ENCODE data around the gene C16orf74.

The C16orf74 gene

DNA sequence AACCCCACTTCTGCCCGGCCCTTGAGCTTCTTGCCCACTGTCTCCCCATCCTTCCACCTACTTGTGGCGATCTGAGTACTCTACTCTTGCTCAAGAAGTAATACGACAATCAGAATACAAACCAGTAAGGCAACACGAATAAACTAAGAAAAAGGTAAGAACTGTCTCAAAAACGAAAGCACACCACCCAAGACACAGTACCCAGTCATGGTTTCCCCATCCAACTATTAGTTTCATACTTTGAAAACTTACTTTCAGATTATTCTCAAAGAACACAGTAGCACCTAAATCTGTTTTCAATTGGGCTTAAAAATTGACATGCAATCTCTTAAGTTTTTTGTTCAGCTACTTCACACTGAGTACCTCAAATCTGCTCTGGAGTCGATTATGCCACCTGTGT is 76.1 kb downstream of the C16orf74 start:
- Histone ChIP-seq H3K9ac (ENCODE audit: low read depth, low read length, poor library complexity) (no peak overlapping the region), H2AFZ (ENCODE audit: low read length) (no peak overlapping the region), H2BK5ac (ENCODE audit: low read length) (no peak overlapping the region), H4K8ac (ENCODE audit: low read depth, low read length) (no peak overlapping the region), H2AK5ac (ENCODE audit: low read depth, low read length) (no peak overlapping the region), H4K91ac (ENCODE audit: low read depth, low read length, poor library complexity) (no peak overlapping the region), H3K9me3 (replicated peaks in 1 of 2; ENCODE audit: control insufficient read depth in 2 of 2, insufficient read depth in 1 of 2, low read depth in 1 of 2, low read length in 2 of 2) (no peaks in the 10 kb centered on the region), H2BK12ac (ENCODE audit: low read length) (no peak overlapping the region), H3K14ac (ENCODE audit: low read length) (no peak overlapping the region), H3K27ac (replicated peaks; ENCODE audit: low read length) (no peak overlapping the region), H2BK120ac (ENCODE audit: low read depth, low read length) (no peak overlapping the region), H3K79me1 (ENCODE audit: low read depth, low read length) (peaks cover 2% of the 10 kb centered on the region), H3K36me3 (replicated peaks in 1 of 2; ENCODE audit: control insufficient read depth in 2 of 2, insufficient read depth in 2 of 2, low read length in 2 of 2) (peaks cover 42 to 98% of the 10 kb centered on the region in 2 donors), H3K18ac (ENCODE audit: low read length) (no peak overlapping the region), H3K27me3 (ENCODE audit: control insufficient read depth in 3 of 3, insufficient read depth in 3 of 3, low read depth in 1 of 3, low read length in 3 of 3) (no peaks in the 10 kb centered on the region), H3K4me2 (ENCODE audit: insufficient read depth, low read length, poor library complexity, severe bottlenecking) (no peak overlapping the region), H3K4ac (ENCODE audit: low read length) (no peak overlapping the region), H3K23ac (ENCODE audit: low read depth, low read length, poor library complexity) (no peak overlapping the region), H2BK15ac (ENCODE audit: low read length) (no peak overlapping the region), H3K4me3 (ENCODE audit: low read length in 2 of 2) (no peak overlapping the region), H3K4me1 (ENCODE audit: control insufficient read depth in 2 of 2, insufficient read depth in 1 of 2, low read depth in 1 of 2, low read length in 2 of 2) (no peaks in the 10 kb centered on the region)
- no peak for DNase-seq (ENCODE audit: low spot score)
- no CpG with 5 or more reads among the region's 6 CpGs for WGBS, 2 donors (ENCODE audit: extremely low coverage in 2 of 2, insufficient read length in 2 of 2, insufficient replicate concordance in 1 of 2)

DNA sequence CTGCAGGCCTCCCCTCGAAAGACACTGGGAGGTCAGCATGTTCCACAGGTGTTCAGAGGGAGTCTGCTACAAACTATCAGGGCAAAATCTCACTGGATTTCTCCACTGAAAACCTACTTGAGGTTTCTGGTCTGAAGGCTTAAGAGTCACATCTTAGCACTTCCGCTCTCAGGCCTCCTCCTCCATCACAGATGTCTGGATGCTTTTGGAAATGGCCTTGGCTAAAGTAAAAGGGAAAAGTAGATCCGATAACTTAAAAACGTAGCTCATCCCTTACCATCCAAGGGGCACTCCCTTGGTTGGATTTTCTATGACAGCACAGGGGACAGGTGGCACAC is 76.5 kb downstream of the C16orf74 start:
- H3K14ac ChIP-seq (ENCODE audit: low read length), result no peak overlapping the region
- no peak overlapping the region for H2BK5ac ChIP-seq (ENCODE audit: low read length)
- no peaks in the 10 kb centered on the region for H3K4me1 ChIP-seq (ENCODE audit: control insufficient read depth in 2 of 2, insufficient read depth in 1 of 2, low read depth in 1 of 2, low read length in 2 of 2)
- H3K4me2 ChIP-seq (ENCODE audit: insufficient read depth, low read length, poor library complexity, severe bottlenecking), result no peak overlapping the region
- no peak overlapping the region for H2BK120ac ChIP-seq (ENCODE audit: low read depth, low read length)
- H3K27ac ChIP-seq (replicated peaks; ENCODE audit: low read length), result no peak overlapping the region
- no peak overlapping the region for H4K8ac ChIP-seq (ENCODE audit: low read depth, low read length)
- no peak overlapping the region for H2BK12ac ChIP-seq (ENCODE audit: low read length)
- H3K18ac ChIP-seq (ENCODE audit: low read length), result no peak overlapping the region
- no peaks in the 10 kb centered on the region for H3K9me3 ChIP-seq (replicated peaks in 1 of 2; ENCODE audit: control insufficient read depth in 2 of 2, insufficient read depth in 1 of 2, low read depth in 1 of 2, low read length in 2 of 2)
- H2AFZ ChIP-seq (ENCODE audit: low read length), result no peak overlapping the region
- no peaks in the 10 kb centered on the region for H3K79me1 ChIP-seq (ENCODE audit: low read depth, low read length)
- H2BK15ac ChIP-seq (ENCODE audit: low read length), result no peak overlapping the region
- peaks cover 40 to 98% of the 10 kb centered on the region in 2 donors for H3K36me3 ChIP-seq (replicated peaks in 1 of 2; ENCODE audit: control insufficient read depth in 2 of 2, insufficient read depth in 2 of 2, low read length in 2 of 2)
- H3K27me3 ChIP-seq (ENCODE audit: control insufficient read depth in 3 of 3, insufficient read depth in 3 of 3, low read depth in 1 of 3, low read length in 3 of 3), result no peaks in the 10 kb centered on the region
- WGBS, 2 donors (ENCODE audit: extremely low coverage in 2 of 2, insufficient read length in 2 of 2, insufficient replicate concordance in 1 of 2), result no CpG with 5 or more reads among the region's 4 CpGs
- H3K23ac ChIP-seq (ENCODE audit: low read depth, low read length, poor library complexity), result no peak overlapping the region
- DNase-seq (ENCODE audit: low spot score), result no peak
- no peak overlapping the region for H2AK5ac ChIP-seq (ENCODE audit: low read depth, low read length)
- no peak overlapping the region for H4K91ac ChIP-seq (ENCODE audit: low read depth, low read length, poor library complexity)
- no peak overlapping the region for H3K4ac ChIP-seq (ENCODE audit: low read length)
- H3K9ac ChIP-seq (ENCODE audit: low read depth, low read length, poor library complexity), result no peak overlapping the region
- H3K4me3 ChIP-seq (ENCODE audit: low read length in 2 of 2), result no peak overlapping the region

DNA sequence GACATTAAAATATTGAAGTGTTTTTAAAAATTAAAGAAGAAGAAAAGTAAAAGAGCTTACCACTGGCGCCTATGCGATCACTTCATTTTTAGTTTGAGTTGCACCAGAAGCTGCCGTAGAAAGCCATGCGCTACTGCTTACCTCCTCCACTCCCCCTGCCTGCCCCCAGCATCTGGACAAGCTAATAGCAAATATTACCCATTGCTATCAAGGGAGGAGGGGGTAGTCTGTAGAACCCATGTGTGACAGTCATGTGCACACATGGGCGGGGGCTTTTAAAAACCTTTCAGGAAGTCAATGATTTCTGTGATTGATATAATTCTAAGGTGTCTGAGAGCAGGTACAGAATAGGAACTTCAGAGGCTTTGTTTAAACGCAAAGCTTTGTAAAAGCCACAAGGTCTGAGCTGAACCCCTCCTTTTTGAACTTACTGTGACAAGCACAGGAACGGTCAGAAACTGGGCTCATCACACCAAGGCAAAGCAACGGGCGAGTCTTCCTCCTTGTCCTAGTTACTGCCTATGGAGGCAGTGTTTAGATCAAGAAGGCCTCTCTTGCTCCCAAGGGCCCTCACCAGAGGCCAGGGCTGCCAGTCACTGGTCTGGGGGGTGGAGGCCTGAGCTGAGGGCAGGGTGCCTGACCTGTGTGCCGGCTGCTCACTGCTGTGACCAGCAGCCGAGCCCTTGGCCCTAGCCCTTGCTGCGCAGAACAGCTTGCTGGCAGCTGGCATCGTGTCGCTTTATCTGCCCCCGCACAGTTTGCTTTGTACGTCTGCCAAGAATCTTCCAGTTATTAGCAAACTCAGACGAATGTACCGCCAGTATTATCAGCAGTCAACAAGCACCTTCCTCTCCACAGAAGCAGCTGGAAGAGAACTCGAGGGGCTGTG is 77.1 kb downstream of the C16orf74 start:
- H2BK120ac ChIP-seq (ENCODE audit: low read depth, low read length), result no peak overlapping the region
- H3K4ac ChIP-seq (ENCODE audit: low read length), result no peak overlapping the region
- H3K4me3 ChIP-seq (ENCODE audit: low read length in 2 of 2), result no peak overlapping the region
- no peak overlapping the region for H2AFZ ChIP-seq (ENCODE audit: low read length)
- no peaks in the 10 kb centered on the region for H3K4me1 ChIP-seq (ENCODE audit: control insufficient read depth in 2 of 2, insufficient read depth in 1 of 2, low read depth in 1 of 2, low read length in 2 of 2)
- peak overlapping the region; percentile 39 for H3K9ac ChIP-seq (ENCODE audit: low read depth, low read length, poor library complexity)
- H2AK5ac ChIP-seq (ENCODE audit: low read depth, low read length), result no peak overlapping the region
- no peak overlapping the region for H3K4me2 ChIP-seq (ENCODE audit: insufficient read depth, low read length, poor library complexity, severe bottlenecking)
- H2BK15ac ChIP-seq (ENCODE audit: low read length), result no peak overlapping the region
- no peak overlapping the region for H3K18ac ChIP-seq (ENCODE audit: low read length)
- no peak overlapping the region for H3K27ac ChIP-seq (replicated peaks; ENCODE audit: low read length)
- no peak overlapping the region for H4K91ac ChIP-seq (ENCODE audit: low read depth, low read length, poor library complexity)
- no peak overlapping the region for H2BK12ac ChIP-seq (ENCODE audit: low read length)
- H3K9me3 ChIP-seq (replicated peaks in 1 of 2; ENCODE audit: control insufficient read depth in 2 of 2, insufficient read depth in 1 of 2, low read depth in 1 of 2, low read length in 2 of 2), result no peaks in the 10 kb centered on the region
- no peak overlapping the region for H4K8ac ChIP-seq (ENCODE audit: low read depth, low read length)
- no peak overlapping the region for H2BK5ac ChIP-seq (ENCODE audit: low read length)
- H3K14ac ChIP-seq (ENCODE audit: low read length), result no peak overlapping the region
- H3K27me3 ChIP-seq (ENCODE audit: control insufficient read depth in 3 of 3, insufficient read depth in 3 of 3, low read depth in 1 of 3, low read length in 3 of 3), result no peaks in the 10 kb centered on the region
- H3K23ac ChIP-seq (ENCODE audit: low read depth, low read length, poor library complexity), result no peak overlapping the region
- peaks cover 40 to 98% of the 10 kb centered on the region in 2 donors for H3K36me3 ChIP-seq (replicated peaks in 1 of 2; ENCODE audit: control insufficient read depth in 2 of 2, insufficient read depth in 2 of 2, low read length in 2 of 2)
- H3K79me1 ChIP-seq (ENCODE audit: low read depth, low read length), result no peaks in the 10 kb centered on the region
- no CpG with 5 or more reads among the region's 19 CpGs for WGBS, 2 donors (ENCODE audit: extremely low coverage in 2 of 2, insufficient read length in 2 of 2, insufficient replicate concordance in 1 of 2)
- no peak for DNase-seq (ENCODE audit: low spot score)

- no peak overlapping the region for H3K4ac ChIP-seq (ENCODE audit: low read length)
- no peaks in the 10 kb centered on the region for H3K9me3 ChIP-seq (replicated peaks in 1 of 2; ENCODE audit: control insufficient read depth in 2 of 2, insufficient read depth in 1 of 2, low read depth in 1 of 2, low read length in 2 of 2)
- no peak overlapping the region for H2AK5ac ChIP-seq (ENCODE audit: low read depth, low read length)
- no peak overlapping the region for H3K23ac ChIP-seq (ENCODE audit: low read depth, low read length, poor library complexity)
- H4K91ac ChIP-seq (ENCODE audit: low read depth, low read length, poor library complexity), result no peak overlapping the region
- no peaks in the 10 kb centered on the region for H3K79me1 ChIP-seq (ENCODE audit: low read depth, low read length)
- no peaks in the 10 kb centered on the region for H3K4me1 ChIP-seq (ENCODE audit: control insufficient read depth in 2 of 2, insufficient read depth in 1 of 2, low read depth in 1 of 2, low read length in 2 of 2)
- H2BK5ac ChIP-seq (ENCODE audit: low read length), result no peak overlapping the region
- peaks cover 40 to 98% of the 10 kb centered on the region in 2 donors for H3K36me3 ChIP-seq (replicated peaks in 1 of 2; ENCODE audit: control insufficient read depth in 2 of 2, insufficient read depth in 2 of 2, low read length in 2 of 2)
- DNase-seq (ENCODE audit: low spot score), result no peak
- no peak overlapping the region for H2BK12ac ChIP-seq (ENCODE audit: low read length)
- H3K4me3 ChIP-seq (ENCODE audit: low read length in 2 of 2), result no peak overlapping the region
- no CpG with 5 or more reads among the region's 14 CpGs for WGBS, 2 donors (ENCODE audit: extremely low coverage in 2 of 2, insufficient read length in 2 of 2, insufficient replicate concordance in 1 of 2)
- no peaks in the 10 kb centered on the region for H3K27me3 ChIP-seq (ENCODE audit: control insufficient read depth in 3 of 3, insufficient read depth in 3 of 3, low read depth in 1 of 3, low read length in 3 of 3)
- no peak overlapping the region for H2BK120ac ChIP-seq (ENCODE audit: low read depth, low read length)
- no peak overlapping the region for H4K8ac ChIP-seq (ENCODE audit: low read depth, low read length)
- H2BK15ac ChIP-seq (ENCODE audit: low read length), result no peak overlapping the region
- H2AFZ ChIP-seq (ENCODE audit: low read length), result no peak overlapping the region
- H3K18ac ChIP-seq (ENCODE audit: low read length), result no peak overlapping the region
- H3K14ac ChIP-seq (ENCODE audit: low read length), result no peak overlapping the region
- H3K4me2 ChIP-seq (ENCODE audit: insufficient read depth, low read length, poor library complexity, severe bottlenecking), result no peak overlapping the region
- no peak overlapping the region for H3K27ac ChIP-seq (replicated peaks; ENCODE audit: low read length)
- H3K9ac ChIP-seq (ENCODE audit: low read depth, low read length, poor library complexity), result no peak overlapping the region
Observed at GRCh38 chr16:85670840-85671239, 80.1 kb downstream of the C16orf74 start.
